C4-2B (cell line): ENCODE data around the gene CYBRD1.

Experiments
- ZFX ChIP-seq: fragments of 450-650 bp; IDR thresholded peaks from 2 replicates; pipeline ENCODE4 v1.6.1; 2017
- TF ChIP-seq, protein P1 (sequence below): fragments of 450-650 bp; conservative IDR thresholded peaks from 2 replicates; pipeline ENCODE4 v1.5.1; 2017; ENCODE audit warnings: mild to moderate bottlenecking

DNA sequence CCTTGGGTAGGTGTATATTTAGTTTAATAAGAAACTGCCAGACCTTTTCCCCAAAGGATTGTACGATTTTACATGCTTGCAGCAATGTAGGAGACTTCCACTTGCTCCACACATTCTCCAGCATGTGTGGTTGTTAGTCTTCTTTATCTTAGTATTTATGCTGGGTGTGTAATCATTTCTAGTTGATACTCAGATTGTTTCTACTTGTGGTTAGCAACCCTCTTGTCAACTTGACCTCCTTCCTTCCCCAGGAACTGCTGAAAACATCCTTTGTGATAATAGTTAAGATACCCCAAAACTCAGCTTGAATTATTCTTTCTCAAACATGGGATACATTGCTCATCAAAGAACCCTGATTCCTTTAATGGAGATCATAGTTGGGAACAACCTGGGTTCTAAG, 37.2 kb upstream of the CYBRD1 start:
- TF ChIP-seq, protein P1, sequence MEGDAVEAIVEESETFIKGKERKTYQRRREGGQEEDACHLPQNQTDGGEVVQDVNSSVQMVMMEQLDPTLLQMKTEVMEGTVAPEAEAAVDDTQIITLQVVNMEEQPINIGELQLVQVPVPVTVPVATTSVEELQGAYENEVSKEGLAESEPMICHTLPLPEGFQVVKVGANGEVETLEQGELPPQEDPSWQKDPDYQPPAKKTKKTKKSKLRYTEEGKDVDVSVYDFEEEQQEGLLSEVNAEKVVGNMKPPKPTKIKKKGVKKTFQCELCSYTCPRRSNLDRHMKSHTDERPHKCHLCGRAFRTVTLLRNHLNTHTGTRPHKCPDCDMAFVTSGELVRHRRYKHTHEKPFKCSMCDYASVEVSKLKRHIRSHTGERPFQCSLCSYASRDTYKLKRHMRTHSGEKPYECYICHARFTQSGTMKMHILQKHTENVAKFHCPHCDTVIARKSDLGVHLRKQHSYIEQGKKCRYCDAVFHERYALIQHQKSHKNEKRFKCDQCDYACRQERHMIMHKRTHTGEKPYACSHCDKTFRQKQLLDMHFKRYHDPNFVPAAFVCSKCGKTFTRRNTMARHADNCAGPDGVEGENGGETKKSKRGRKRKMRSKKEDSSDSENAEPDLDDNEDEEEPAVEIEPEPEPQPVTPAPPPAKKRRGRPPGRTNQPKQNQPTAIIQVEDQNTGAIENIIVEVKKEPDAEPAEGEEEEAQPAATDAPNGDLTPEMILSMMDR: no peak
- TF ChIP-seq ZFX: no peak
